Measurements from ENCODE around the gene CORO2B. TPM values are rescaled to one million over a fixed set of nuclear protein-coding genes. Genes with fewer than 3 reads are reported as not detected.
A peak's percentile ranks its signal among the peaks of the same experiment; 100 is the strongest.

The CORO2B gene
- total RNA-seq, 1 donor from 2014 or later = 1.0 TPM

GRCh38 chr15:68666120-68666811 is 87.5 kb downstream of the CORO2B start:
- Mint-ChIP-seq H3K4me1 (peaks cover 10% of the 10 kb centered on the region), H3K27me3 (ENCODE audit: insufficient read depth, low read depth) (peaks cover 5% of the 10 kb centered on the region), H3K36me3 (peaks cover 17% of the 10 kb centered on the region), H3K27ac (peak overlapping the region; percentile 83), H3K4me3 (no peak overlapping the region), H3K9me3 (peaks cover 12% of the 10 kb centered on the region)
- peaks cover 10% of the 10 kb centered on the region for H3F3A ChIP-seq (ENCODE audit: low read depth)
- no peaks in the 10 kb centered on the region for H3K79me2 ChIP-seq (ENCODE audit: low read depth)
- no peaks in the 10 kb centered on the region for H3K9me3 ChIP-seq (ENCODE audit: low read depth)
- H3K36me3 ChIP-seq = no peaks in the 10 kb centered on the region
- H2AFZ ChIP-seq (replicated peaks) = peak overlapping the region; percentile 47
- H4K20me1 ChIP-seq (ENCODE audit: low read depth) = no peaks in the 10 kb centered on the region
- peak overlapping the region; percentile 30 for H3K4me2 ChIP-seq
- H3K27ac ChIP-seq = no peak overlapping the region
- H3K27me3 ChIP-seq = no peaks in the 10 kb centered on the region
- DNase-seq (ENCODE audit: low spot score) = peak; percentile 47
- H3K4me1 ChIP-seq = peaks cover 21% of the 10 kb centered on the region
- H3K4me3 ChIP-seq = no peak overlapping the region
- no peak for TF ChIP-seq EZH2 (IDR thresholded peaks at IDR 0.05)
- TF ChIP-seq EZH2phosphoT487 (IDR thresholded peaks at IDR 0.05) = no peak
- TF ChIP-seq, protein P1, sequence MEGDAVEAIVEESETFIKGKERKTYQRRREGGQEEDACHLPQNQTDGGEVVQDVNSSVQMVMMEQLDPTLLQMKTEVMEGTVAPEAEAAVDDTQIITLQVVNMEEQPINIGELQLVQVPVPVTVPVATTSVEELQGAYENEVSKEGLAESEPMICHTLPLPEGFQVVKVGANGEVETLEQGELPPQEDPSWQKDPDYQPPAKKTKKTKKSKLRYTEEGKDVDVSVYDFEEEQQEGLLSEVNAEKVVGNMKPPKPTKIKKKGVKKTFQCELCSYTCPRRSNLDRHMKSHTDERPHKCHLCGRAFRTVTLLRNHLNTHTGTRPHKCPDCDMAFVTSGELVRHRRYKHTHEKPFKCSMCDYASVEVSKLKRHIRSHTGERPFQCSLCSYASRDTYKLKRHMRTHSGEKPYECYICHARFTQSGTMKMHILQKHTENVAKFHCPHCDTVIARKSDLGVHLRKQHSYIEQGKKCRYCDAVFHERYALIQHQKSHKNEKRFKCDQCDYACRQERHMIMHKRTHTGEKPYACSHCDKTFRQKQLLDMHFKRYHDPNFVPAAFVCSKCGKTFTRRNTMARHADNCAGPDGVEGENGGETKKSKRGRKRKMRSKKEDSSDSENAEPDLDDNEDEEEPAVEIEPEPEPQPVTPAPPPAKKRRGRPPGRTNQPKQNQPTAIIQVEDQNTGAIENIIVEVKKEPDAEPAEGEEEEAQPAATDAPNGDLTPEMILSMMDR (IDR thresholded peaks at IDR 0.05) = no peak
- no peak overlapping the region for H3K9ac ChIP-seq

DNA sequence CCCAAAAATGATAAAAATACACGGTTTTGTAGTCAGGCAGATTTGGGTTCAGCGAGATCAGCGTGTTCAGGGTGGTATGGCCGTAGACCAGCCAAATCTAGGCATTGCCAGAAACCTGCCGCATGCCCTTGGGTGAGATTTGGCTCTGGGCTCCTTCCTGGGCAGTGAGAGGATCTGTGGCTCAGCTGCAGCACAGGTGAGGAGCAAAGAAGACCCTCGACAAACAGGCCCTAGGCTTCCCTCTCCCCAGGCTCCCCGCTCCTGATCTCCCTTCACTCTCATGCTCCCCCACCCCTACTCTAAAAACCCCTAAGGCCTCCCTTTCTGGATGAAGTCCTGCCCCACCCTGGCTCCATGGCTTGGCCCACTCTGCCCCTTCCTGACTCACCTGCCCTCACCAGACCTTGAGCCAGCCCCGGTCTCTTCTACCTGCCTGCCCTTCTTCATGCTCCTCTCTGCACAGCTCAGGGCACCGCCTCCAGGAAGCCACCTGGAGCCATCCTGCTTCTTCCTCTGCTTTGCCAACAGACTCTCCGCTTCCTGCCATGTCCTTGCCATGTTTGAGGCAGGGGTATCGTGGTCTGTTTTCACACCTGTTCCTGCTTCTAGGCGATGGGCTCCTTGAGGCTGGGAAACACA is 88.1 kb downstream of the CORO2B start:
- Mint-ChIP-seq H3K27ac (peak overlapping the region; percentile 57), H3K4me3 (no peak overlapping the region)
- H3K9ac ChIP-seq = no peak overlapping the region

DNA sequence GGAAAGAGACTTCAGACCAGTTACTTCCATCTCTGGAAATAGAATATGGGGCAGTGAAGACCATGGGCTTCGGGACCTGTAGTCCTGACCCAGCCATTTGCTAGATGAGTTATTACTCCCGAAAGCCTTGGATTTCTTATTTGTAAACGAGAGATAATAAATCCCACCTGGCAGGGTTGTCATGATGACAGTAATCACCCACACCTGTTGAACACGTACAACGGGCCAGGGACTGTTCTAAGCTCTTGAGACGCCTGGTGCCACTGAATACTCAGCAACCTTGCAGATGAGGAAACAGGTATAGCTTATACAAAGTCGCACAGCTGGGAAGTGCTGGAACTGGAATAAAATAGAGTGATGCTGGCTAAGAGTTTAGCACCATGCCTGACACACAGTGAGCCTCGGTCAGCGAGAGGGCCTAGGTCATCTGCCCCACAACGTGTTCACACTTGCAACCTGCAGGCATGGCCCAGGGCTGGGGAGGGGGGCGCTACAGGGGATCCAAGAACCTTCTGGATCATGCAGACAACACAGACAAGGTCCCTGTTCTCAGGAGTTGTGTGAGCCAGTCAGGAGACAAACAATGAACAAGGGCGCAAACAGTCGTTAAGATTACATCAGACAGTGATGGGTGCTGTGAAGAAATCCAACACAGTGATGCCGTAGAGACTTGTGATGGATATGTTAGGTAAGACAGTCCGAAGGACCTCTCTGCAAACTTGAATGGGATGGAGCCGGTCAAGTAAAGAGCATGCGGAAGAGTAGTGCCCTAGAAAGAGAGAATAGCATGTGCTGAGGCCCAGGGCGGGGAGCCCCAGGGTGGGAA is 89.2 kb downstream of the CORO2B start:
- Mint-ChIP-seq H3K27ac (peak overlapping the region; percentile 35), H3K4me1 (peaks cover 13% of the 10 kb centered on the region), H3K27me3 (ENCODE audit: insufficient read depth, low read depth) (peaks cover 8% of the 10 kb centered on the region), H3K9me3 (peaks cover 10% of the 10 kb centered on the region), H3K36me3 (peaks cover 10% of the 10 kb centered on the region), H3K4me3 (no peak overlapping the region)
- Histone ChIP-seq H4K20me1 (ENCODE audit: low read depth) (no peaks in the 10 kb centered on the region), H3K27ac (no peak overlapping the region), H3F3A (ENCODE audit: low read depth) (peaks cover 10% of the 10 kb centered on the region), H3K4me2 (no peak overlapping the region), H3K4me3 (no peak overlapping the region), H2AFZ (replicated peaks) (no peak overlapping the region), H3K79me2 (ENCODE audit: low read depth) (no peaks in the 10 kb centered on the region), H3K36me3 (no peaks in the 10 kb centered on the region), H3K4me1 (peaks cover 21% of the 10 kb centered on the region), H3K9ac (no peak overlapping the region), H3K27me3 (no peaks in the 10 kb centered on the region), H3K9me3 (ENCODE audit: low read depth) (no peaks in the 10 kb centered on the region)
- TF ChIP-seq EZH2 (IDR thresholded peaks at IDR 0.05) (no peak), EZH2phosphoT487 (IDR thresholded peaks at IDR 0.05) (no peak)
- TF ChIP-seq, protein P1 (IDR thresholded peaks at IDR 0.05) = no peak
- DNase-seq (ENCODE audit: low spot score) = no peak

More for the DNA sequence above, 88.1 kb downstream of the CORO2B start:
- DNase-seq (ENCODE audit: low spot score) = no peak
- Histone ChIP-seq H3K4me2 (peak overlapping the region; percentile 30), H3F3A (ENCODE audit: low read depth) (peaks cover 10% of the 10 kb centered on the region), H3K36me3 (no peaks in the 10 kb centered on the region), H2AFZ (replicated peaks) (no peak overlapping the region), H3K27ac (no peak overlapping the region), H3K4me3 (no peak overlapping the region), H3K4me1 (peaks cover 21% of the 10 kb centered on the region), H3K9me3 (ENCODE audit: low read depth) (no peaks in the 10 kb centered on the region), H3K27me3 (no peaks in the 10 kb centered on the region), H4K20me1 (ENCODE audit: low read depth) (no peaks in the 10 kb centered on the region), H3K79me2 (ENCODE audit: low read depth) (no peaks in the 10 kb centered on the region)
- peaks cover 12% of the 10 kb centered on the region for H3K9me3 Mint-ChIP-seq
- H3K4me1 Mint-ChIP-seq = peaks cover 10% of the 10 kb centered on the region
- peaks cover 16% of the 10 kb centered on the region for H3K36me3 Mint-ChIP-seq
- TF ChIP-seq EZH2 (IDR thresholded peaks at IDR 0.05) (no peak), EZH2phosphoT487 (IDR thresholded peaks at IDR 0.05) (no peak)
- TF ChIP-seq, protein P1 (IDR thresholded peaks at IDR 0.05) = no peak
- peaks cover 5% of the 10 kb centered on the region for H3K27me3 Mint-ChIP-seq (ENCODE audit: insufficient read depth, low read depth)

All from neural progenitor cell (in vitro differentiated cells).